Measurements from ENCODE around the gene LRRTM4. TPM values are rescaled to one million over a fixed set of nuclear protein-coding genes. Genes with fewer than 3 reads are reported as not detected.

Gene LRRTM4
- polyA plus RNA-seq, 1 of the 3 experiments (the other 2 are of a cell fraction) = 0.10 TPM

DNA sequence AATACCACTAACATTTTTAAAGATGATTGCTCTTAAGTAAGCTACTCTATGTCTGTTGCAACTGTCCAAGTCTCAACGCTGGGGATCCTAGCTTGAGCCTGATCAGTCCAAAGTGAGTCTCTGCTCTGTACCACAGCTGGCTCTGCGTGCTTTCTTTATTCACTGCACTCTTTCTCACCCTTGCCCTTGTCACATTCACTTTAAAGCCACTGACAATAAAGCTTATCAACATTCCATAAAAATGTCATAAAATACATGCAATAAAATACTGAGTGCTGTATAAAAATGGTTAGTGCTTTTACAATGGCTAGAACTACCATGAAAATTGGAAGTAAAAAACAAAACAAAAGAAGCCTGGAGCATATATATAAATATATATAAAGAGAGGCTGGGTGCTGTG is 45.5 kb upstream of the LRRTM4 start:
- Histone ChIP-seq H2AFZ (ENCODE audit: low read depth) (no peak overlapping the region), H3K9me2 (no peaks in the 10 kb centered on the region), H4K20me1 (ENCODE audit: insufficient read depth) (no peaks in the 10 kb centered on the region), H3K4me3 (ENCODE audit: low read depth in 2 of 2, low read length in 1 of 2) (no peak overlapping the region), H3K4me1 (ENCODE audit: control insufficient read depth in 1 of 2, insufficient read depth in 2 of 2, low read depth in 1 of 2, low read length in 1 of 2) (no peaks in the 10 kb centered on the region; a peak in 1 of 4 replicates), H3K27me3 (ENCODE audit: insufficient read depth) (no peaks in the 10 kb centered on the region), H3K79me2 (ENCODE audit: insufficient read depth) (no peaks in the 10 kb centered on the region), H3K36me3 (replicated peaks in 1 of 2; ENCODE audit: control insufficient read depth in 1 of 2, insufficient read depth in 2 of 2, low read length in 1 of 2) (no peaks in the 10 kb centered on the region), H3K27ac (ENCODE audit: low read depth in 2 of 2, low read length in 1 of 2) (no peak overlapping the region), H3K9ac (no peak overlapping the region), H3K9me3 (no peaks in the 10 kb centered on the region), H3K4me2 (no peak overlapping the region), H3F3A (replicated peaks; ENCODE audit: insufficient read depth) (no peaks in the 10 kb centered on the region)
- POLR2A ChIA-PET = no interaction called here
- TF ChIP-seq TAF1 (IDR thresholded peaks at IDR 0.05; ENCODE audit: borderline replicate concordance, low read depth, low read length) (no peak), YY1 (IDR thresholded peaks at IDR 0.05; ENCODE audit: low read depth) (no peak), SMC3 (IDR thresholded peaks at IDR 0.05; ENCODE audit: low read depth, low read length) (no peak)
- DNase-seq = no peak
- WGBS (ENCODE audit: low lambda C conversion rate) = 22% methylated on average over 2 of the region's 2 CpGs
- CTCF ChIA-PET = interaction anchor here (0.6 kb wide), 1 partner anchor 719 kb away, joined by 3 read pairs; no protein-coding TSS in a partner anchor

GRCh38 chr2:77566582-77566981 is 44.4 kb upstream of the LRRTM4 start:
- Histone ChIP-seq H3K79me2 (ENCODE audit: insufficient read depth) (no peaks in the 10 kb centered on the region), H3K36me3 (replicated peaks in 1 of 2; ENCODE audit: control insufficient read depth in 1 of 2, insufficient read depth in 2 of 2, low read length in 1 of 2) (no peaks in the 10 kb centered on the region), H3K9ac (no peak overlapping the region), H3F3A (replicated peaks; ENCODE audit: insufficient read depth) (no peaks in the 10 kb centered on the region), H3K4me1 (ENCODE audit: control insufficient read depth in 1 of 2, insufficient read depth in 2 of 2, low read depth in 1 of 2, low read length in 1 of 2) (no peaks in the 10 kb centered on the region; a peak in 1 of 4 replicates), H3K9me2 (no peaks in the 10 kb centered on the region), H3K4me3 (ENCODE audit: low read depth in 2 of 2, low read length in 1 of 2) (no peak overlapping the region), H3K27ac (ENCODE audit: low read depth in 2 of 2, low read length in 1 of 2) (no peak overlapping the region), H2AFZ (ENCODE audit: low read depth) (no peak overlapping the region), H4K20me1 (ENCODE audit: insufficient read depth) (no peaks in the 10 kb centered on the region), H3K27me3 (ENCODE audit: insufficient read depth) (no peaks in the 10 kb centered on the region), H3K4me2 (no peak overlapping the region), H3K9me3 (0 out of 2 replicates have a peak, but pooled peaks cover 3% of the 10 kb centered on the region)
- ChIA-PET POLR2A (no interaction called here), CTCF (no interaction called here)
- 30% methylated on average over 3 of the region's 3 CpGs for WGBS (ENCODE audit: low lambda C conversion rate)
- no peak for DNase-seq
- TF ChIP-seq, protein P1, sequence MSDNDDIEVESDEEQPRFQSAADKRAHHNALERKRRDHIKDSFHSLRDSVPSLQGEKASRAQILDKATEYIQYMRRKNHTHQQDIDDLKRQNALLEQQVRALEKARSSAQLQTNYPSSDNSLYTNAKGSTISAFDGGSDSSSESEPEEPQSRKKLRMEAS (IDR thresholded peaks at IDR 0.05; ENCODE audit: low read depth) = no peak
- no peak for TF ChIP-seq MEF2A (IDR thresholded peaks at IDR 0.05; ENCODE audit: borderline replicate concordance, low read depth)
- TF ChIP-seq USF2 (IDR thresholded peaks at IDR 0.05; ENCODE audit: borderline replicate concordance, low read depth, low read length) = no peak
- no peak for TF ChIP-seq FOXM1 (IDR thresholded peaks at IDR 0.05; ENCODE audit: low read depth)
- TF ChIP-seq PBX3 (IDR thresholded peaks at IDR 0.05) = no peak
- TF ChIP-seq JUND (IDR thresholded peaks at IDR 0.05) = no peak
- TF ChIP-seq CHD2 (IDR thresholded peaks at IDR 0.05; ENCODE audit: low read length, partially characterized antibody) = no peak
- no peak for TF ChIP-seq FOSL2 (IDR thresholded peaks at IDR 0.05; ENCODE audit: borderline replicate concordance, low read depth)

Measured in SK-N-SH (cell line).